Left ventricle myocardium superior (tissue), 1 donor: ENCODE measurements around the gene CLPSL2. TPM values are rescaled to one million over a fixed set of nuclear protein-coding genes. Genes with fewer than 3 reads are reported as not detected.

ENCODE experiments used
- ATAC-seq: fragments of 200-7000 bp; cut with Tn5 transposase; one replicate; pipeline ENCODE4 v1.9.1; 2020; ENCODE audit warnings: mild to moderate bottlenecking, moderate library complexity
- DNase-seq: peaks from one replicate; pipeline ENCODE4 v3.0.0-alpha.2; 2020
- intact Hi-C: fragments of 100-400 bp; cut with micrococcal nuclease; formaldehyde crosslinking; loops from one replicate; pipeline ENCODE4 v1.11.0; 2022
- total RNA-seq: library from RNA; stranded (reverse); fragmentation: NEBNext Ultra II Directional; extraction: Animal tissue kit (Norgen Biotek cat#: 25700); gene quantifications from one replicate; pipeline ENCODE4 v1.2.1, GENCODE V29; 2021
- donor health status: DM: no; HTN: yes; CAD: no; lungs with severe emphysema.

CLPSL2 gene
- total RNA-seq, 1 donor from 2014 or later = not detected

- no peak for ATAC-seq
- DNase-seq = no peak
- intact Hi-C loops = no loop called here
Observed at GRCh38 chr6:35809809-35810208, 33.4 kb downstream of the CLPSL2 start.

GRCh38 chr6:35810971-35811698 is 34.7 kb downstream of the CLPSL2 start:
- ATAC-seq = no peak
- intact Hi-C loops = no loop called here
- no peak for DNase-seq

GRCh38 chr6:35811699-35811995 is 35.2 kb downstream of the CLPSL2 start:
- ATAC-seq = no peak
- no peak for DNase-seq
- intact Hi-C loops = no loop called here

- intact Hi-C loops = no loop called here
- no peak for DNase-seq
Observed at GRCh38 chr6:35817515-35817914, 41.1 kb downstream of the CLPSL2 start.

GRCh38 chr6:35823601-35824000 is 47.2 kb downstream of the CLPSL2 start:
- ATAC-seq = no peak
- intact Hi-C loops = no loop called here
- DNase-seq = no peak

More at GRCh38 chr6:35817515-35817914, 41.1 kb downstream of the CLPSL2 start:
- no peak for ATAC-seq

GRCh38 chr6:35824552-35825192 is 48.3 kb downstream of the CLPSL2 start:
- ATAC-seq = no peak
- no peak for DNase-seq
- intact Hi-C loops = no loop called here

Other genes starting within 250 kb of the CLPSL2 start
- 82.8 TPM for gene FKBP5, start 87.7 kb upstream of the CLPSL2 start, total RNA-seq
- not detected for gene ARMC12, start 39.6 kb upstream of the CLPSL2 start, total RNA-seq
- not detected for gene CLPSL1, start 4.4 kb downstream of the CLPSL2 start, total RNA-seq
- gene CLPS, start 20.7 kb downstream of the CLPSL2 start, total RNA-seq = not detected
- gene LHFPL5, start 28.8 kb downstream of the CLPSL2 start, total RNA-seq = not detected
- 19.6 TPM for gene SRPK1, start 144.5 kb downstream of the CLPSL2 start, total RNA-seq
- gene SLC26A8, start 248.0 kb downstream of the CLPSL2 start, total RNA-seq = not detected